ENCODE measurements around the gene CEP131. TPM values are rescaled to one million over a fixed set of nuclear protein-coding genes. Genes with fewer than 3 reads are reported as not detected.

Gene CEP131
- polyA plus RNA-seq, 1 donor from 2014 or later: 21.3 TPM

DNA sequence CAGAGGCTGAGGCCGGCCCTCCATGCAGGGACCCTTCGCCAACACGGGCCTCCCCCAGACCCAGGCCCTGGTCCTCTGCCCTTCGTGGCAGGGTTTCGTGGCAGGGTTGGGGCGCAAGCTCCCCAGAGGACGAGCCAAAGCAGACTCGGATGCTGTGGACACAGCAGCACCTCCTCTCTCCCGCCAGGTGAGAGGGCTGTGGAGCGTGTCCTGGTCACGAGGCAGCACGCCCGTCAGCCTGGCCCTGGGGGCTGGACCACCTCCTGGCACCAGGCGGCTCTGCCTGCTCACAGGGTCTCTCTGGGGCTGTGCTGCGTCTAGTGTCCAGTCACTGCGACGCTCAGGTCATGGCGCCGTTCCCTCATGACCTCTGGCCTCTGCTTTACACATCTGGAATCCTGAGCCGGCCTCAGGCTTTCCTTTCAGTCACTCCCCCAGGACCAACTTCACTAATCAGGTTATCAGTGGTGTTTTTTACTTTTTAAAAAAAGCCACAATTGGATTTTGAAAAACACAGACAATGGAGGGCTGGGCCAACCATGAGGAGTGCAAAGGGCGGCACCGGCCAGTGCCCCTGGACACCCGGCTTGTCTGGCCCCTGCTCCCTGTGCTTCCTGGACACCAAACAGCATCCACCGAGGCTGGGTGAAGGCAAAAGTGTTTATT is 21.7 kb upstream of the CEP131 start:
- TF ChIP-seq, protein P1, sequence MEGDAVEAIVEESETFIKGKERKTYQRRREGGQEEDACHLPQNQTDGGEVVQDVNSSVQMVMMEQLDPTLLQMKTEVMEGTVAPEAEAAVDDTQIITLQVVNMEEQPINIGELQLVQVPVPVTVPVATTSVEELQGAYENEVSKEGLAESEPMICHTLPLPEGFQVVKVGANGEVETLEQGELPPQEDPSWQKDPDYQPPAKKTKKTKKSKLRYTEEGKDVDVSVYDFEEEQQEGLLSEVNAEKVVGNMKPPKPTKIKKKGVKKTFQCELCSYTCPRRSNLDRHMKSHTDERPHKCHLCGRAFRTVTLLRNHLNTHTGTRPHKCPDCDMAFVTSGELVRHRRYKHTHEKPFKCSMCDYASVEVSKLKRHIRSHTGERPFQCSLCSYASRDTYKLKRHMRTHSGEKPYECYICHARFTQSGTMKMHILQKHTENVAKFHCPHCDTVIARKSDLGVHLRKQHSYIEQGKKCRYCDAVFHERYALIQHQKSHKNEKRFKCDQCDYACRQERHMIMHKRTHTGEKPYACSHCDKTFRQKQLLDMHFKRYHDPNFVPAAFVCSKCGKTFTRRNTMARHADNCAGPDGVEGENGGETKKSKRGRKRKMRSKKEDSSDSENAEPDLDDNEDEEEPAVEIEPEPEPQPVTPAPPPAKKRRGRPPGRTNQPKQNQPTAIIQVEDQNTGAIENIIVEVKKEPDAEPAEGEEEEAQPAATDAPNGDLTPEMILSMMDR (IDR thresholded peaks at IDR 0.05; ENCODE audit: poor library complexity, severe bottlenecking): no peak
- TF ChIP-seq POLR2AphosphoS5 (IDR thresholded peaks at IDR 0.05): no peak
- no peak for TF ChIP-seq SMC3 (conservative IDR thresholded peaks at IDR 0.05; ENCODE audit: poor library complexity)
- TF ChIP-seq TAF1 (IDR thresholded peaks at IDR 0.05; ENCODE audit: low read depth): no peak
- no peak for TF ChIP-seq EZH2 (IDR thresholded peaks at IDR 0.05; ENCODE audit: borderline replicate concordance, insufficient read depth, low read length, poor library complexity, severe bottlenecking)
- TF ChIP-seq, protein P2, sequence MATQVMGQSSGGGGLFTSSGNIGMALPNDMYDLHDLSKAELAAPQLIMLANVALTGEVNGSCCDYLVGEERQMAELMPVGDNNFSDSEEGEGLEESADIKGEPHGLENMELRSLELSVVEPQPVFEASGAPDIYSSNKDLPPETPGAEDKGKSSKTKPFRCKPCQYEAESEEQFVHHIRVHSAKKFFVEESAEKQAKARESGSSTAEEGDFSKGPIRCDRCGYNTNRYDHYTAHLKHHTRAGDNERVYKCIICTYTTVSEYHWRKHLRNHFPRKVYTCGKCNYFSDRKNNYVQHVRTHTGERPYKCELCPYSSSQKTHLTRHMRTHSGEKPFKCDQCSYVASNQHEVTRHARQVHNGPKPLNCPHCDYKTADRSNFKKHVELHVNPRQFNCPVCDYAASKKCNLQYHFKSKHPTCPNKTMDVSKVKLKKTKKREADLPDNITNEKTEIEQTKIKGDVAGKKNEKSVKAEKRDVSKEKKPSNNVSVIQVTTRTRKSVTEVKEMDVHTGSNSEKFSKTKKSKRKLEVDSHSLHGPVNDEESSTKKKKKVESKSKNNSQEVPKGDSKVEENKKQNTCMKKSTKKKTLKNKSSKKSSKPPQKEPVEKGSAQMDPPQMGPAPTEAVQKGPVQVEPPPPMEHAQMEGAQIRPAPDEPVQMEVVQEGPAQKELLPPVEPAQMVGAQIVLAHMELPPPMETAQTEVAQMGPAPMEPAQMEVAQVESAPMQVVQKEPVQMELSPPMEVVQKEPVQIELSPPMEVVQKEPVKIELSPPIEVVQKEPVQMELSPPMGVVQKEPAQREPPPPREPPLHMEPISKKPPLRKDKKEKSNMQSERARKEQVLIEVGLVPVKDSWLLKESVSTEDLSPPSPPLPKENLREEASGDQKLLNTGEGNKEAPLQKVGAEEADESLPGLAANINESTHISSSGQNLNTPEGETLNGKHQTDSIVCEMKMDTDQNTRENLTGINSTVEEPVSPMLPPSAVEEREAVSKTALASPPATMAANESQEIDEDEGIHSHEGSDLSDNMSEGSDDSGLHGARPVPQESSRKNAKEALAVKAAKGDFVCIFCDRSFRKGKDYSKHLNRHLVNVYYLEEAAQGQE (IDR thresholded peaks at IDR 0.05; ENCODE audit: borderline replicate concordance): no peak
- no peak for TF ChIP-seq EP300 (conservative IDR thresholded peaks at IDR 0.05; ENCODE audit: poor library complexity, severe bottlenecking)
- TF ChIP-seq RAD21 (conservative IDR thresholded peaks at IDR 0.05): no peak
- TF ChIP-seq MXI1 (conservative IDR thresholded peaks at IDR 0.05; ENCODE audit: poor library complexity, severe bottlenecking): no peak
- no peaks in the 10 kb centered on the region for H3K9me3 ChIP-seq (ENCODE audit: low read length)

DNA sequence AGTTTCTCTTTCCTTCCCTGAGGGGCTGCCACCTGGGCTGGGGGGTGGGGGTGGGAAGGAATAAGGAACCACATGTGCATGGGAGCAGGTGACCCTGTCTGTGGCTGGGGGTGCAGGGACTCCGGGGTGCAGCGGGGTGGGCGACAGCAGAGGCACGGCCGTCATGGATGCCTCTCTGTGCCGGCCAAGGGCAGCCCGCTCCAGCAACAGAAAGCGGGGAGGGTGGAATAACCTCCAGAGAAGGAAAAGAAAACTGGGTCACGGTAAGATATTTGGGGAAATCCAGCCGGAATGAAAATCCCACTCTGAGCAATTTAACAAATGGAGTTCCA is 20.5 kb upstream of the CEP131 start:
- Histone ChIP-seq H3K36me3 (ENCODE audit: insufficient read depth, low read length) (no peaks in the 10 kb centered on the region), H3K4me2 (ENCODE audit: low read length) (no peak overlapping the region), H4K20me1 (ENCODE audit: insufficient read depth) (no peaks in the 10 kb centered on the region), H3K27ac (ENCODE audit: low read length) (no peak overlapping the region), H3K79me2 (replicated peaks; ENCODE audit: insufficient read depth, low read length) (peaks cover 9% of the 10 kb centered on the region), H3K27me3 (ENCODE audit: insufficient read depth, low read depth, low read length) (no peaks in the 10 kb centered on the region), H3K9ac (ENCODE audit: low read length) (no peak overlapping the region), H3K9me3 (ENCODE audit: low read length) (no peaks in the 10 kb centered on the region), H3K9me2 (ENCODE audit: insufficient read depth, low read length) (no peaks in the 10 kb centered on the region), H3K4me3 (ENCODE audit: low read length) (no peak overlapping the region), H3F3A (ENCODE audit: insufficient read depth, low read length, poor library complexity, severe bottlenecking) (no peaks in the 10 kb centered on the region), H2AFZ (ENCODE audit: low read depth, low read length) (no peak overlapping the region)
- TF ChIP-seq EZH2 (IDR thresholded peaks at IDR 0.05; ENCODE audit: borderline replicate concordance, insufficient read depth, low read length, poor library complexity, severe bottlenecking) (no peak), MXI1 (conservative IDR thresholded peaks at IDR 0.05; ENCODE audit: poor library complexity, severe bottlenecking) (no peak), SMC3 (conservative IDR thresholded peaks at IDR 0.05; ENCODE audit: poor library complexity) (no peak), RAD21 (conservative IDR thresholded peaks at IDR 0.05) (no peak)

More for the DNA sequence above, 21.7 kb upstream of the CEP131 start:
- H3K4me2 ChIP-seq (ENCODE audit: low read length): no peak overlapping the region
- peaks cover 8% of the 10 kb centered on the region for H3K79me2 ChIP-seq (replicated peaks; ENCODE audit: insufficient read depth, low read length)
- H2AFZ ChIP-seq (ENCODE audit: low read depth, low read length): no peak overlapping the region
- no peaks in the 10 kb centered on the region for H3F3A ChIP-seq (ENCODE audit: insufficient read depth, low read length, poor library complexity, severe bottlenecking)
- no peak overlapping the region for H3K27ac ChIP-seq (ENCODE audit: low read length)
- no peaks in the 10 kb centered on the region for H3K36me3 ChIP-seq (ENCODE audit: insufficient read depth, low read length)
- no peaks in the 10 kb centered on the region for H3K9me2 ChIP-seq (ENCODE audit: insufficient read depth, low read length)
- H3K27me3 ChIP-seq (ENCODE audit: insufficient read depth, low read depth, low read length): no peaks in the 10 kb centered on the region
- no peak overlapping the region for H3K9ac ChIP-seq (ENCODE audit: low read length)
- no peak overlapping the region for H3K4me3 ChIP-seq (ENCODE audit: low read length)
- H4K20me1 ChIP-seq (ENCODE audit: insufficient read depth): no peaks in the 10 kb centered on the region
